KG1 (cell line): ENCODE measurements around the gene FIGLA.

Experiments used
- DNase-seq: peaks from one replicate; lab custom pipeline; 2025; lab: John Stamatoyannopoulos, UW

Gene FIGLA

DNA sequence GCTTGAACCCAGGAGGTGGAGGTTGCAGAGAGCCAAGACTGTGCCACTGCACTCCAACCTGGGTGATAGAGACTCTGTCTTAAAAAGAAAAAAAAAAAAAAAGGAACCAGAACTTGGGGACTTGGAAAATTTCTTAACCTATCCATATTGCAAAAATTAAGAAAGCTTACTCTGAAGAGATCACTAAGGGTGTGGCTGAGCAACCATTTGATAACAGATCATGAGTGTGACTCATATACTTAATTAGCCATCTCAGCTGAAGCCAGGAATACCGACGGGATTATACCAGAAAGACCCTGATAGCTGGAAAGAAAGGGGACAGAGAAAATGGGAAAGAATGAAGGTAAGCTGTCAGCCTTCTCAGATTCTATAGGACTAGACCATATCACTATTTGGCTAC, 15.3 kb downstream of the FIGLA start:
- DNase-seq = no peak

DNA sequence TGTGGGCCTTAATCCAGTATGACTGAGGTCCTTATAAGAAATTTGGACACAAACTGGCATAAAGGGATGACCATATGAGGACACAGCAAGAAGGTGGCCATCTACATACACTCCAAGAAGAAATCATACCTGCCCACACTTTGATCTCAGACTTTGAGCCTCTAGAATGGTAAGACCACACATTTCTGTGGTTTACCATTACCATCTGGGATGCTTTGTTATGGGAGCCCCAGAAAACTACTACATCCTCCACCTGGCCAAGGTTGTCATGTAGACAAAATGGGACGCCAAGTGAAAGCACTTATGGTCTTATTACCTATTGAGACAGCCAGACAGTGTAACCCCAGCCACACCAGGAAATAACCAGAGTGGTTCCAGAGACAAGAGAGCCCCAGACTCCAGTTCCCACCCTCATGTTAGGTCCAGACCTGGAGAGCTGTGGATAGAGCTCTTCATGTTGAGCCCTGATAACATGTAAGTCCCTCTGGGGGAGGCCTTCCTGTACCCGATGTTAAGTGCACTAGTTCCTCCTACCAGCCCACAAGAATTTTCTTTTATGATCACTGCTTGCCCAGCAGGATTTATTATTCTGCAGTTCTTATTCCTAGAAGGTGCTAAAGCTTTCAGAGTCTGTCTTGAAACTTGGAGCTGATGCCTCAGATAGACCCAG, 17.8 kb downstream of the FIGLA start:
- no peak for DNase-seq

DNA sequence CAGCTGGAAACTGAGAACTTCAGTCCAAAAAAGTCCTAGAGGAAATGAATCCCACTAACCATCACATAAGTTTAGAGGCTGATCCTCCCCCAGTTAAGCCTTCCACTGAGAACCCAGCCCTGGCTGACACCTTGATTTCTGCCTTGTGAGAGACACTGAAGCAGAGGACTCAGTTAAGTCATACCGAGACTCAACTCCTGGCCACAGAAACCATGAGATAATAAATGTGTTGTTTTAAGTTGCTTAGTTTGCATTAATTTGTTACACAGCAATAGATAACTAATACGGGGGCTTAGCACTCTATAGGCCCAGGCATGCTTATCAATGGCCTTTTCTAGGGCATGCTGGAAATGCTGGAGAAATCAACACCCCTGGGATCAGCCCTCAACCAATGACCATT, 19.0 kb downstream of the FIGLA start:
- DNase-seq = no peak

GRCh38 chr2:70769450-70769849, 21.0 kb downstream of the FIGLA start:
- DNase-seq = no peak

DNA sequence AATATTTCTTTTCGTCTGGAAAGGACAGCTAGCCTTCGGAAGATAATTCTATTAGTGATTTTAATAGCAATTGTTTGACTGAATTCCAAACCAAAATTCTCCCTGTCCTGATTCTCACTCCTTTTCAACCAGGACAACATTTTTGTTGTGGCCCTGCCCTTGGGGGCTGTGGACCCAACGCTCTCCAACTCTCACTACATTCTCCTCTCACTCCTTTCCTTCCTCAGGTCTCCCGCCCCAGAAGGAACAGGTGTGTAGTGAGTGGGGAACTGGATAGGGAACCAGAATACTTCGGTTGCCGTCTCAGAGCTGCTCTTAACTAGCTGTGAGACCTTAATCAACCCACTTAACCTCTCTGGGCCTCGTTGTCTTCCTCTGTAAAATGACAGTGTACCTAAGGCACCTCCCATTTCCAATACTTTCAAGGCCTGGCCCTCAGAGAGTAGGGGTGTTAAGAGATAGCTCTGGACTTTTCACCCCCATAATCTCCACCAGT, 21.8 kb downstream of the FIGLA start:
- no peak for DNase-seq

DNA sequence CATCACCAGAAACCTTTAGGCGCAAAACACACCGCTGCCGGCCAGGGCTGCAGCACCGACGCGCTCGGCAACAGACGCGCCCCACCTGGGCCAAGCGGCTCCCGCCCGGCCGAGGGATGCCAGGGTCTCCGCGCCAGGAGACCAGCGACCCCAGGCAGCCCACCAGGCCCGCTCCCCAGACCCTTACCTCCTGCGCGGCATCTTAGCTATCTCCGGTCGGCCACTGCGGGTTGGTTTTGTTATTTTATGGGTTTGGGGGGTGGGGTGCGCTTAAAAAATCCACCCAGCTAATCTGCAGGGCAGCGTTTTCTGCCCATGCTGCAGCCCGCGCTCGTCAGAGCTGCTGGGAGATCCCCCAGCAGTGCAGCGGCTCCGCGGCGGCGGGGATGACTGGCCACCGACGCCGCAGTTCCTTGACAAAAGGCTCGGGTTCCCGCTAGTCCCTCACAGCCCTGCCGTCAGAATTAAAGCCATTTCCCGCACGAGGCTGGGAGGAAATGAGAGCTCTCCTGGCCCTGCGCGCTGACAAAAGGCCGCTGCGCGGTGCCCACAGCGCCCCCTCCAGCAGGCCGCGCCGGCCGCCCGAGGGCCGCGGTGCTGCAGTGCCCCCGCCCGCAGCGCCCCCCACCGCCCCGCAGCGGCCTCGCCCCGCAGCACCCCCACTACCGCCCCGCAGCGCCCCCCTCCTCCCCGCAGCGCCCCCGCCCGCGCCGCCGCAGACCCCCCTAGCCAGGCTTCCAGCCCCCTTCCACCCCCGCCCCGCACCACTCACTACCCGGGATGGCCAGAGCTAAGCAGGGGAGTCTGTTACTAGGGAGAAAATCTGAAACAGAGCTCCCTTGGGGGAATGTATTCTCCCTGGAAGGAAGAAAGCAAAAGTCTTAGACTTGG, 22.5 kb downstream of the FIGLA start, which contains the start of gene ADD2:
Gene ADD2 (minus strand): TSS at position 502 of the 891 bp plus-strand sequence. CDS start 61,792 bp downstream, outside the sequence.
- no peak for DNase-seq

GRCh38 chr2:70767079-70767698, 23.3 kb downstream of the FIGLA start:
- no peak for DNase-seq

DNA sequence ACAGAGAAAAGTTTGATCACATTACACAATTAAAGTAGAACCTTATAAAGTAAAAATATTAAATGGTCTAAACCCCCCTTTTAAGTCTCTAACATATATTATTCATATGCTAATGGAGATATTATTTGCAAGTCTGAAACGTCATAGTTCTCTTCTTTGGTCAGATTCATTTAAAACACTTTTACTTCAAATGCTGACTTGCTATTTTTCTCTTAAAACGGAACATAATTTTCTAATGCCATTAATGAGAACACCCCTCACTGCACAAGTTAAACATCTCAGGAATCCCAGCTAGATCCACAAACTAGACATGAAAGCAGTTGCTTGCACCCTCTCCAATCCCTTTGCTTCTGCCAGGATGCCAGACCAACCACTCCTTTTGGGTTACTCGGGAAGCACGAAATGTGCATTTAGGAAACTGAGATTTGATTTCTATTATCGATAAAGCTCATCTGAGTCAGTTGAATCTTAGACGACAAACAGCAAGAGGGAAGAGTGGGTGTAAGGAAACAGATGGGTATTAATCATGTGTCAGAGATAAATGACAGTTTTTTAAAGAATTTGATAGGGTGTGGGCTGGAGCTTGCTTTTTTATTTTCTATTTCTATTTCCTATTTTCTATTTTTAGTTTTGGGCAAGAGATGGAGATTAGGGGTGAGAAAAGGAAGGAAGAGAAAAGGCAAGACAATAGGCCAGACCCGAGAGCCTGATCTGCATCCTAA, 23.9 kb downstream of the FIGLA start:
- no peak for DNase-seq

DNA sequence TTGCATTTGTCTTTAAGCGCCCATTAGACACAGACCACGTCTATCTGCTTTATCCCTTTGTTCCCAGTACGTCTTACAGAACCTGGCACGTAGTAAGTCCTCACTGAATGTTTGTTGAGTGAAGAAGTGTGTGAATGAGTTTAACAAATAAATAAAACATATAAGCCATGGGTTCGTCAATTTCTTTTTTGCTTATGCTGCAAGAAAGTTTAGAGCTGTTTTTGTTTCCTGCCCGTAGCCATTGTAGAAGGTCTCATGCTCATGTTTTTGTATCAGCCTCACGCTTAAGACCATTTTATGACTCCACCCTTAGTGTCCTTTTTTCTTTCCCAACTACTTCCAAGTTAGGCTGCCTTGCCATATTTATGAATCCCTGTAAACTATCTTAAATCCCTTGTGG, 24.9 kb downstream of the FIGLA start:
- DNase-seq = no peak

DNA sequence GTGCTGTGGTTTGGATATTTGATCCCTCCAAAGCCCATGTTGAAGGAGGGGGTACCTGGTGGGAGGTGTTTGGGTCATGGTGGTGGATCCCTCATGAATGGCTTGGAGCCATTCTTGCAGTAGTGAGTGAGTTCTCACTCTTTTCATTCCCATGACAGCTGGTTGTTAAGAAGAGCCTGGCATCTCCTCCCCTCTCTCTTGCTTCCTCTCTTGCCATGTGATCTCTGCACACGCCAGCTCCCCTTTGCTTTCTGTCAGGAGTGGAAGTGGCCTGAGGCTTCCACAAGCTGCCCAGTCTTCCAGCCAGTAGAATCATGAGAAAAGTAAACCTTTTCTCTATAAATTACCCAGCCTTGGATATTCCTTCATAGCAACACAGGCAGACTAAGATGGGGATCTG, 31.0 kb downstream of the FIGLA start:
- DNase-seq = no peak

GRCh38 chr2:70757966-70758365, 32.5 kb downstream of the FIGLA start:
- no peak for DNase-seq

DNA sequence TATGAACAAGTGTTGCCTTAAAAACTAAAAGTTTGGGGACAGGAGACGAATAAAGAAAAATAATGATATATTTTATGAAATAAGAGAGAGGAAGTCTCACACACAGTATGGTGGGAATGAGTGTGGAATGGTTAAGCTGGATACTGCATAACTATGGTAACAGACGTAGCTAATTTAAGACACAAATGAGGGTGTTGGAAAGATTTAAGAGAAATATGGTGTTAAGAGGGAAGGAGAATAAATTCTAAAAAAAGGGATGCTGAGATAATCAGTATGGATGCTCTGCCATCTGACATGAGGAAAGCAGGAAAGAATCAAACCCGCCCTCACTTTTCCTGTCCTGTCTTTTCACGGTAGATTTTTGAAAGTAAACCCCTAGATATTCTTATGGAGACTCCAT, 33.1 kb downstream of the FIGLA start:
- DNase-seq = no peak

DNA sequence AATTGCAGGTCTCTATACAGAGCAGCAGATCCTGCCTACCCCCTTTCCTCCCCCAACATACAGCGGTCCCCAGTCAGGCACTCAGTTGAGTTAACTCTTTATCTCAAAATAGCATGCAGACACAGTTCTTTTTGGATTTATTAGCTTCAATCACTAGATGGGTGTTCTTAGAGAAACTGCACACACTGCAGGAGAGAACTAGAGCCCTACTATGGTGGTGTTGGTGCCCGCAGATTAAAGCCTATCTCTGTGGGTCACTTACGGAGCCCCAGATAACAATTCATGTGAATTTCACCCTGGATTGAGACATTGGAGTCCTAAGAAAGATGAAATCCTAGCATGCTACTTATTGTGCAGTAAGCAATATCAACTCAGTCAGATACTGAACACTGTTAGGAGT, 34.3 kb downstream of the FIGLA start:
- no peak for DNase-seq

DNA sequence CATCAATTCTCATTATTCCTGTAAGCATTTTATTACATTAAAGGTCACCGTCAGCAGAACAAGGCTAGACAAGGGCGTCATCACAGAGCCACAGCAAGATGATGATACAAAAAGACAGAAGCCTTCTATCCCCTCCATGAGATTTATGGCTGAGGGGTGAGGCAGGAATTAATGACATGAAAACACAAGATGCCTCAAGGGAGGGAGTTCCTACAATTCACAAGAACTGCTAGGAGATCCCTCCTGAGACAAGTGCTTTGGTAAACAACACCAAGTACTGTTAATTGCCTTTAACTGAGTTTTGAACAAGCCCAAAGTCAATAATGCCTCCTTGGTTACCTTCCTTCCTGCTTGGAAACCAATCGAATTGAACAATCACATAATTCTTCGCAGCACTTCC, 36.5 kb downstream of the FIGLA start:
- no peak for DNase-seq

DNA sequence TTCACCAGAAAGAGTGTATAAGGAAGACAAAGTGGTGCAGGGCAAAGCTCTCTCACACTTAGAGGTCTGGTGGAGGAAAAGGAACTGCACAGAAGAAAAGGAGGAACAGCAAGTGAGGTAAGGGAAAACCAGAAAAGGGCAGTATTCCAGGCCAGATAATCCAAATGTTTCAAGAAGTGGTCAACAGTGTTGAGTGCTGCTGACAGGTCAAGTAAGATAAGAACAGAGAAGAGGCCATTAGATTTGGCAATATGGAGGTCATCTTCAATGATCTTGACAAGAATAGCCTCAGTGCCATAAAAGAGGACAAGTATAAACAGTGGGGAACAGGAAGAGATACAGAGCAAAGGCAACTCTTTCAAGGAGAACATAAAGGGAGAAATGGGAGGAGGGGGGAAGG, 37.4 kb downstream of the FIGLA start:
- no peak for DNase-seq

GRCh38 chr2:70752396-70752795, 38.0 kb downstream of the FIGLA start:
- no peak for DNase-seq

DNA sequence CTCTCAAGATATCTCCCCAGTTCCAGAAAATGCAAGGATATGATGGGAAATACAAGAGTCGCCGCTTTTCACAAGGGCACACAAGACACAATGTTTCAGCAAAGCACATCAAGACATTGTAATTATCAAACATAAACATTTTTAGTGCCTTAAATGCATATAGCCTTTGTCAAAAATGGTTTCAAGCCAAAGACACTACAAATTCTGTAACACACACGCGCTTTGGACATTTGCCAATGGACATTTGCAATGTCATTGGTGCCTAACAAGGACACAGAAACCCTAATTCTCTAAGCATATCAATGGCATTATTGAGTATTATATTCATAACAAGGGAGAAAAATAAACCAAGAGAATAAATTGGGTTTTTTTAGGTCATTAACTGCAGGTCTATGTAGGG, 38.6 kb downstream of the FIGLA start:
- DNase-seq = no peak

GRCh38 chr2:70750320-70750719, 40.1 kb downstream of the FIGLA start:
- DNase-seq = no peak

DNA sequence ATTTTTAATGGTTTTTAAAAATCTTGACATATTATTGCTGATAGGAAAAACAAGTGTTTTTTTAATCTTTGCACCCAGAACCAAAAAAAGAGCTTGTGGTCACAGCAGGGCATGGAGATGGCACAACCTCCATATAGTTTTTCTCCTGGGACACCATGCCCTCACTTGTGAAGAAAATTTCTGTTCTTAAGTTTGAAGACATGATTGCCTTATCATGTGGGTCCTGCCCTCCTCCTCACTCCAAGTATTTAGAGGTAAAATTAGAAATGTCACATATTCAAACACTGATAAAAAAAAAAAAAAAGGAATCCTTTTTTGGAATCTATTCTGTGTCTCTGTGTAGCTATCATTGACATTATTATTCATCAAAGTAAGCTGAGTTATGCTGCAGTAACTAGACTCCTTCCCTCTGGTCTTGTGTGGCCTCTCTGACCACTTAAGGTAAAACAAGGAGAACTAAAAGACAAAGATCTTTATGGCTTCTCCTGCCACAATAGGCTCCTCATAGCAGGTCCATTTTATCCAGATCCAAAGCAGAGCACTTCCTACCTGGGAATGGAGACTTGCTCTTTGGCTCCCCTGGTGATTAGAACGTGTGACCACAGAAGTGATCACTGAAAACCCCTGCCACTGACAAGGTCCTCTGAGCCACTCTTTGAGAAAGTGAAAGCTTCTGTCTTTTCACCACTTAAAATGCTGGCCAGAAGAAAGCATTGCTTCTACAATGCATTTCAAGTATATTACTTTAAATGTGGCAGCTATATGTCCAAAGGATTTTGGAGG, 42.2 kb downstream of the FIGLA start:
- DNase-seq = no peak

DNA sequence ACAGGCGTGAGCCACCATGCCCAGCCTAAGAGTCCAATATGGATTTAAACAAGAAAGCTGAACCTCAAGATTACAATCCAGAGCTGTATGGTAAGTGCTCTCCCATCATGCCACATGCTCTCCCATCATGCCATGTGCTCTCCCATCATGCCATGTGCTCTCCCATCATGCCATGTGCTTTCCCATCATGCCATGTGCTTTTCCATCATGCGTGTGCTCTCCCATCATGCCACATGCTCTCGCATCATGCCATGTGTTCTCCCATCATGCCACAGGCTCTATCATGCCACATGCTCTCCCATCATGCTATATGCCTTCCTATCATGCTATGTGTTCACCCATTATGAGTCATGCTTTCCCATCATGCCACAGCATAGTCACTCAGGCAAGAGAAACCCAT, 43.2 kb downstream of the FIGLA start:
- no peak for DNase-seq
